HepG2 (cell line): Measurements from ENCODE around the gene KCNRG. TPM values are rescaled to one million over a fixed set of nuclear protein-coding genes. Genes with fewer than 3 reads are reported as not detected.
A peak's percentile ranks its signal among the peaks of the same experiment; 100 is the strongest.

Source experiments
- CENPX ChIP-seq: sonication (generic); formaldehyde crosslinking; IDR thresholded peaks from 2 replicates; pipeline ENCODE4 v1.9.0; 2021; ENCODE audit warnings: mild to moderate bottlenecking, missing genetic modification reagents, moderate library complexity
- CHD4 ChIP-seq: fragments of 200-600 bp; sonication (generic); IDR thresholded peaks from 2 replicates; pipeline ENCODE4 v1.7.0; 2017; ENCODE audit warnings: mild to moderate bottlenecking, low read length, borderline replicate concordance
- HMG20B ChIP-seq: conservative IDR thresholded peaks from 2 replicates; pipeline ENCODE4 v1.6.1; 2016; ENCODE audit warnings: missing genetic modification reagents, missing compliant biosample characterization
- IKZF4 ChIP-seq: sonication (generic); formaldehyde crosslinking; IDR thresholded peaks from 2 replicates; pipeline ENCODE4 v1.5.1; 2020; ENCODE audit warnings: borderline replicate concordance, mild to moderate bottlenecking, low read depth, missing genetic modification reagents; ENCODE audit errors: not compliant biosample characterization
- KMT2B ChIP-seq: IDR thresholded peaks from 2 replicates; pipeline ENCODE4 v1.6.1; 2016; ENCODE audit warnings: missing genetic modification reagents, missing compliant biosample characterization
- MXD4 ChIP-seq: IDR thresholded peaks from 2 replicates; pipeline ENCODE4 v1.6.1; 2016; ENCODE audit warnings: mild to moderate bottlenecking, missing biosample characterization, missing genetic modification reagents
- NCOA2 ChIP-seq: sonication (generic); formaldehyde crosslinking; IDR thresholded peaks from 2 replicates; pipeline ENCODE4 v1.8.0; 2022; ENCODE audit warnings: inconsistent platforms
- NR2C2 ChIP-seq: sonication (generic); formaldehyde crosslinking; IDR thresholded peaks from 2 replicates; pipeline ENCODE4 v1.4.0; 2020; ENCODE audit warnings: missing genetic modification reagents, mild to moderate bottlenecking, moderate library complexity, borderline replicate concordance
- TAF1 ChIP-seq: sonication (generic); formaldehyde crosslinking; IDR thresholded peaks from 2 replicates; pipeline ENCODE4 v1.4.0; 2020; ENCODE audit warnings: missing genetic modification reagents
- ZBTB7A ChIP-seq: sonication (generic); formaldehyde crosslinking; IDR thresholded peaks from 2 replicates; pipeline ENCODE4 v1.8.0; 2022; ENCODE audit warnings: mild to moderate bottlenecking, missing genetic modification reagents
- ZNF12 ChIP-seq: sonication (generic); formaldehyde crosslinking; IDR thresholded peaks from 2 replicates; pipeline ENCODE4 v1.5.0; 2020; ENCODE audit warnings: missing genetic modification reagents
- ZNF333 ChIP-seq: sonication (generic); formaldehyde crosslinking; IDR thresholded peaks from 2 replicates; pipeline ENCODE4 v1.4.0; 2020; ENCODE audit warnings: mild to moderate bottlenecking, missing genetic modification reagents, borderline replicate concordance
- ZNF747 ChIP-seq: sonication (generic); formaldehyde crosslinking; IDR thresholded peaks from 2 replicates; pipeline ENCODE4 v1.8.1; 2023; ENCODE audit warnings: missing genetic modification reagents, mild to moderate bottlenecking, borderline replicate concordance
- ZNF75D ChIP-seq: sonication (generic); formaldehyde crosslinking; IDR thresholded peaks from 2 replicates; pipeline ENCODE4 v1.8.1; 2023; ENCODE audit warnings: missing genetic modification reagents, mild to moderate bottlenecking, borderline replicate concordance
- ZSCAN20 ChIP-seq: sonication (generic); formaldehyde crosslinking; IDR thresholded peaks from 2 replicates; pipeline ENCODE4 v1.4.0; 2020; ENCODE audit warnings: missing genetic modification reagents, mild to moderate bottlenecking, borderline replicate concordance
- ZSCAN29 ChIP-seq: sonication (generic); formaldehyde crosslinking; conservative IDR thresholded peaks from 2 replicates; pipeline ENCODE4 v1.4.0; 2020; ENCODE audit warnings: mild to moderate bottlenecking, missing genetic modification reagents
- ZSCAN31 ChIP-seq: sonication (generic); formaldehyde crosslinking; IDR thresholded peaks from 2 replicates; pipeline ENCODE4 v1.5.0; 2020; ENCODE audit warnings: low read depth, mild to moderate bottlenecking, missing genetic modification reagents
- ZZZ3 ChIP-seq: sonication (generic); formaldehyde crosslinking; IDR thresholded peaks from 2 replicates; pipeline ENCODE4 v1.4.0; 2020; ENCODE audit warnings: missing genetic modification reagents, mild to moderate bottlenecking, borderline replicate concordance
- polyA plus RNA-seq, 8 experiments: library from polyadenylated mRNA; depleted of rRNA in 3 of 8; stranded (reverse) in 7 of 8; unstranded in 1 of 8; fragments of >200 nt; fragmentation: Illumina TruSeq in 4 of 8; extraction: Trizol in 4 of 8; gene quantifications; 2 replicates each; pipeline versions ENCODE4 v1.2.1 to v1.2.3, GENCODE V29; 2011 to 2016; ENCODE audit warnings: low read depth in 4 of 8, missing spikeins in 1 of 8, mixed read lengths in 1 of 8; ENCODE audit not compliant: insufficient read depth in 1 of 8
- total RNA-seq, 5 experiments: library from RNA; depleted of rRNA; stranded (reverse); fragments of >200 nt; fragmentation: Illumina TruSeq; extraction: Trizol; gene quantifications; 2 replicates each; pipeline ENCODE4 v1.2.3, GENCODE V29; 2016; ENCODE audit warnings: low read depth in 1 of 5
- TF ChIP-seq, protein P1 (sequence below): sonication (generic); formaldehyde crosslinking; IDR thresholded peaks from 2 replicates; pipeline ENCODE4 v1.5.0; 2020; ENCODE audit warnings: mild to moderate bottlenecking, missing genetic modification reagents
- TF ChIP-seq, protein P2 (sequence below): IDR thresholded peaks from 2 replicates; pipeline ENCODE4 v1.6.1; 2016; ENCODE audit warnings: missing compliant biosample characterization, missing genetic modification reagents, borderline replicate concordance
- TF ChIP-seq, protein P3 (sequence below): sonication (generic); formaldehyde crosslinking; IDR thresholded peaks from 2 replicates; pipeline ENCODE4 v1.4.0; 2020; ENCODE audit warnings: missing genetic modification reagents, mild to moderate bottlenecking, borderline replicate concordance
- TF ChIP-seq, protein P4 (sequence below): sonication (generic); formaldehyde crosslinking; IDR thresholded peaks from 2 replicates; pipeline ENCODE4 v1.4.0; 2020; ENCODE audit warnings: missing genetic modification reagents, mild to moderate bottlenecking, borderline replicate concordance

The KCNRG gene
- total and polyA plus RNA-seq, 2 of the 13 experiments (the other 11 are each of a cell fraction or from before 2014, with no cell fraction given): 1.0 to 1.5 TPM

DNA sequence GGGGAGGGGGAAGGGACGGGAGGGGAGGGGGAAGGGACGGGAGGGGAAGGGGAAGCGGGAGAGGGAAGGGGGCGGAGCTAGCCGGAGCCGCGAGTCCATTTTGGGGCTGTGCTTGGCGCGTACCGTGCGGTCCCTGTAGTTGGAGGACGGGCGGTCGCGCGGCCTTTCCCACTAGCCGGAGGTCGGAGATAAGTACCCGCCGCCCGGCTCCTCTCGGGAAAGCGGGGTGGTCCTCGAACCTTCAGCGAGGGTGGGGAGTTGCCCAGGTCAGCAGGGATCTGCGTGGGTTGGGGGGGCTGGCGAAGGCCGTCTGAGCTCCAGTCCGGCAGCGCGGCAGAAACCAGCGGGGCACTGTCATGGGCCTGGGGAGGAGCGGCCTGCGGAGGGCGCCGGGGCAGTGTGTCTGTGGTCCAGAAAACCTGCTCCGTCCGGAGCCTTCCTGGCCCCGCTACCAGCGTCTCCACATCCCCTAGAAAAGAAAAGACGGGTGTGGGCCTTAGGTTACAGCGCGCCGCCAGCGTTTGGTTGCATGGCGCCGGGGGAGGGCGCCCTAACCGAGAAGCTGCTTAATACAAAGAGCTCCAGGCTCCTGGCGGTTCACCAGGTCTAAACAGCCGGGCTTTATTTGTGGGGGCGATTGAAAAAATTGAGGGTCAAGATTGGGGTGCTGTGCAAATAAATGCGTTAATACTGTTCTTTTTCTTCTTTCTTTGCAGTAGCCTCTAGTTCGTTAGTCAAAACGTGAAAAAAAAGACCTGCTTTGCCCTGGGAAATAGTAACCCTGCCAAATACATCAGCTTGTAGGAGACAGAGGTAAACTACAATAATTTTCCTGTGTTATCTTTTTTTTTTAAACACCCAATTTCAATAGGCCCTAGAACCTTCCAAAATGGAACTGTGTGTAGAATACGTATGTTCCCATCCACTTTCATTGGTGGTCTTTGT lies 18.0 kb upstream of the KCNRG start, which contains the start of gene TRIM13 (continued):
- TF ChIP-seq HMG20B (CRISPR knock-in tag) (0 out of 2 replicates have a peak, but pooled peaks have one; percentile 25), ZSCAN31 (CRISPR knock-in tag) (peak; percentile 71; the same call in 1 of the 2 replicates), KMT2B (CRISPR knock-in tag) (no peak), MXD4 (CRISPR knock-in tag) (no peak; the same call in 1 of the 2 replicates), NCOA2 (CRISPR knock-in tag) (0 out of 2 replicates have a peak, but pooled peaks have one; percentile 32), ZZZ3 (CRISPR knock-in tag) (no peak), ZNF333 (CRISPR knock-in tag) (no peak), NR2C2 (CRISPR knock-in tag) (no peak), ZNF75D (CRISPR knock-in tag) (no peak), ZSCAN20 (CRISPR knock-in tag) (no peak), IKZF4 (CRISPR knock-in tag) (peak; percentile 15), TAF1 (peak; percentile 71; the same call in 1 of the 2 replicates), CENPX (CRISPR knock-in tag) (no peak), ZNF747 (CRISPR knock-in tag) (peak; percentile 39; the same call in 1 of the 2 replicates), ZSCAN29 (0 out of 2 replicates have a peak, but pooled peaks have one; percentile 2), ZBTB7A (CRISPR knock-in tag) (no peak), CHD4 (no peak), ZNF12 (CRISPR knock-in tag) (0 out of 2 replicates have a peak, but pooled peaks have one; percentile 53)
- TF ChIP-seq, protein P1, sequence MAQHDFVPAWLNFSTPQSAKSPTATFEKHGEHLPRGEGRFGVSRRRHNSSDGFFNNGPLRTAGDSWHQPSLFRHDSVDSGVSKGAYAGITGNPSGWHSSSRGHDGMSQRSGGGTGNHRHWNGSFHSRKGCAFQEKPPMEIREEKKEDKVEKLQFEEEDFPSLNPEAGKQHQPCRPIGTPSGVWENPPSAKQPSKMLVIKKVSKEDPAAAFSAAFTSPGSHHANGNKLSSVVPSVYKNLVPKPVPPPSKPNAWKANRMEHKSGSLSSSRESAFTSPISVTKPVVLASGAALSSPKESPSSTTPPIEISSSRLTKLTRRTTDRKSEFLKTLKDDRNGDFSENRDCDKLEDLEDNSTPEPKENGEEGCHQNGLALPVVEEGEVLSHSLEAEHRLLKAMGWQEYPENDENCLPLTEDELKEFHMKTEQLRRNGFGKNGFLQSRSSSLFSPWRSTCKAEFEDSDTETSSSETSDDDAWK: no peak
- TF ChIP-seq, protein P2, sequence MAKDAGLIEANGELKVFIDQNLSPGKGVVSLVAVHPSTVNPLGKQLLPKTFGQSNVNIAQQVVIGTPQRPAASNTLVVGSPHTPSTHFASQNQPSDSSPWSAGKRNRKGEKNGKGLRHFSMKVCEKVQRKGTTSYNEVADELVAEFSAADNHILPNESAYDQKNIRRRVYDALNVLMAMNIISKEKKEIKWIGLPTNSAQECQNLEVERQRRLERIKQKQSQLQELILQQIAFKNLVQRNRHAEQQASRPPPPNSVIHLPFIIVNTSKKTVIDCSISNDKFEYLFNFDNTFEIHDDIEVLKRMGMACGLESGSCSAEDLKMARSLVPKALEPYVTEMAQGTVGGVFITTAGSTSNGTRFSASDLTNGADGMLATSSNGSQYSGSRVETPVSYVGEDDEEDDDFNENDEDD (CRISPR knock-in tag): no peak
- TF ChIP-seq, protein P3, sequence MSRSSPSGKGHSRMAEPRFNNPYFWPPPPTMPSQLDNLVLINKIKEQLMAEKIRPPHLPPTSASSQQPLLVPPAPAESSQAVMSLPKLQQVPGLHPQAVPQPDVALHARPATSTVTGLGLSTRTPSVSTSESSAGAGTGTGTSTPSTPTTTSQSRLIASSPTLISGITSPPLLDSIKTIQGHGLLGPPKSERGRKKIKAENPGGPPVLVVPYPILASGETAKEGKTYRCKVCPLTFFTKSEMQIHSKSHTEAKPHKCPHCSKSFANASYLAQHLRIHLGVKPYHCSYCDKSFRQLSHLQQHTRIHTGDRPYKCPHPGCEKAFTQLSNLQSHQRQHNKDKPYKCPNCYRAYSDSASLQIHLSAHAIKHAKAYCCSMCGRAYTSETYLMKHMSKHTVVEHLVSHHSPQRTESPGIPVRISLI (CRISPR knock-in tag): peak; percentile 30; the same call in 1 of the 2 replicates
- TF ChIP-seq, protein P4, sequence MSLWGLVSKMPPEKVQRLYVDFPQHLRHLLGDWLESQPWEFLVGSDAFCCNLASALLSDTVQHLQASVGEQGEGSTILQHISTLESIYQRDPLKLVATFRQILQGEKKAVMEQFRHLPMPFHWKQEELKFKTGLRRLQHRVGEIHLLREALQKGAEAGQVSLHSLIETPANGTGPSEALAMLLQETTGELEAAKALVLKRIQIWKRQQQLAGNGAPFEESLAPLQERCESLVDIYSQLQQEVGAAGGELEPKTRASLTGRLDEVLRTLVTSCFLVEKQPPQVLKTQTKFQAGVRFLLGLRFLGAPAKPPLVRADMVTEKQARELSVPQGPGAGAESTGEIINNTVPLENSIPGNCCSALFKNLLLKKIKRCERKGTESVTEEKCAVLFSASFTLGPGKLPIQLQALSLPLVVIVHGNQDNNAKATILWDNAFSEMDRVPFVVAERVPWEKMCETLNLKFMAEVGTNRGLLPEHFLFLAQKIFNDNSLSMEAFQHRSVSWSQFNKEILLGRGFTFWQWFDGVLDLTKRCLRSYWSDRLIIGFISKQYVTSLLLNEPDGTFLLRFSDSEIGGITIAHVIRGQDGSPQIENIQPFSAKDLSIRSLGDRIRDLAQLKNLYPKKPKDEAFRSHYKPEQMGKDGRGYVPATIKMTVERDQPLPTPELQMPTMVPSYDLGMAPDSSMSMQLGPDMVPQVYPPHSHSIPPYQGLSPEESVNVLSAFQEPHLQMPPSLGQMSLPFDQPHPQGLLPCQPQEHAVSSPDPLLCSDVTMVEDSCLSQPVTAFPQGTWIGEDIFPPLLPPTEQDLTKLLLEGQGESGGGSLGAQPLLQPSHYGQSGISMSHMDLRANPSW (CRISPR knock-in tag): no peak
